Endothelial cell (in vitro differentiated cells): ENCODE data around the gene PRSS12. TPM values are rescaled to one million over a fixed set of nuclear protein-coding genes. Genes with fewer than 3 reads are reported as not detected.
"Not testable (repeated sequence)": the region's sequence is repeated elsewhere in the genome, so short reads cannot be mapped to it uniquely, and the experiment has no call there.

Source experiments
- DNase-seq: peaks from one replicate; pipeline ENCODE4 v3.0.0; 2021; ENCODE audit warnings: low spot score
- H3K27ac Mint-ChIP-seq: one replicate; pipeline ENCODE4 v1.8.0; 2021; ENCODE audit warnings: mixed read lengths, inconsistent platforms; ENCODE audit not compliant: unreplicated experiment
- H3K27me3 Mint-ChIP-seq: one replicate; pipeline ENCODE4 v1.8.0; 2021; ENCODE audit warnings: mild to moderate bottlenecking, moderate library complexity, mixed read lengths, inconsistent platforms; ENCODE audit not compliant: unreplicated experiment
- H3K36me3 Mint-ChIP-seq: one replicate; pipeline ENCODE4 v1.8.0; 2021; ENCODE audit warnings: mild to moderate bottlenecking, low read depth, mixed read lengths, inconsistent platforms; ENCODE audit not compliant: unreplicated experiment
- H3K4me1 Mint-ChIP-seq: one replicate; pipeline ENCODE4 v1.8.0; 2021; ENCODE audit warnings: mild to moderate bottlenecking, mixed read lengths, inconsistent platforms; ENCODE audit not compliant: unreplicated experiment
- H3K4me3 Mint-ChIP-seq: one replicate; pipeline ENCODE4 v1.8.0; 2021; ENCODE audit warnings: mild to moderate bottlenecking, mixed read lengths, inconsistent platforms; ENCODE audit not compliant: unreplicated experiment
- H3K9me3 Mint-ChIP-seq: one replicate; pipeline ENCODE4 v1.8.0; 2021; ENCODE audit warnings: mixed read lengths, inconsistent platforms; ENCODE audit not compliant: unreplicated experiment
- total RNA-seq: library from RNA; stranded (reverse); fragmentation: NEBNext Ultra II Directional; extraction: Animal tissue kit (Norgen Biotek cat#: 25700); gene quantifications from one replicate; pipeline ENCODE4 v1.2.1, GENCODE V29; 2021; ENCODE audit not compliant: unreplicated experiment
- TF ChIP-seq, protein P1 (sequence below): fragments of 200-600 bp; sonication (generic); IDR thresholded peaks from one replicate; pipeline ENCODE4 v1.5.0; 2021; ENCODE audit warnings: antibody characterized with exemption; ENCODE audit not compliant: unreplicated experiment

PRSS12 gene
- total RNA-seq, 1 donor from 2014 or later, result 0.77 TPM

- Mint-ChIP-seq H3K4me3 (no peak overlapping the region), H3K27ac (no peak overlapping the region), H3K4me1 (no peaks in the 10 kb centered on the region), H3K27me3 (no peaks in the 10 kb centered on the region), H3K9me3 (no peaks in the 10 kb centered on the region), H3K36me3 (no peaks in the 10 kb centered on the region)
- TF ChIP-seq, protein P1, sequence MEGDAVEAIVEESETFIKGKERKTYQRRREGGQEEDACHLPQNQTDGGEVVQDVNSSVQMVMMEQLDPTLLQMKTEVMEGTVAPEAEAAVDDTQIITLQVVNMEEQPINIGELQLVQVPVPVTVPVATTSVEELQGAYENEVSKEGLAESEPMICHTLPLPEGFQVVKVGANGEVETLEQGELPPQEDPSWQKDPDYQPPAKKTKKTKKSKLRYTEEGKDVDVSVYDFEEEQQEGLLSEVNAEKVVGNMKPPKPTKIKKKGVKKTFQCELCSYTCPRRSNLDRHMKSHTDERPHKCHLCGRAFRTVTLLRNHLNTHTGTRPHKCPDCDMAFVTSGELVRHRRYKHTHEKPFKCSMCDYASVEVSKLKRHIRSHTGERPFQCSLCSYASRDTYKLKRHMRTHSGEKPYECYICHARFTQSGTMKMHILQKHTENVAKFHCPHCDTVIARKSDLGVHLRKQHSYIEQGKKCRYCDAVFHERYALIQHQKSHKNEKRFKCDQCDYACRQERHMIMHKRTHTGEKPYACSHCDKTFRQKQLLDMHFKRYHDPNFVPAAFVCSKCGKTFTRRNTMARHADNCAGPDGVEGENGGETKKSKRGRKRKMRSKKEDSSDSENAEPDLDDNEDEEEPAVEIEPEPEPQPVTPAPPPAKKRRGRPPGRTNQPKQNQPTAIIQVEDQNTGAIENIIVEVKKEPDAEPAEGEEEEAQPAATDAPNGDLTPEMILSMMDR, result no peak
- no peak for DNase-seq
Measured at GRCh38 chr4:118307643-118308042, 45.2 kb downstream of the PRSS12 start.

DNA sequence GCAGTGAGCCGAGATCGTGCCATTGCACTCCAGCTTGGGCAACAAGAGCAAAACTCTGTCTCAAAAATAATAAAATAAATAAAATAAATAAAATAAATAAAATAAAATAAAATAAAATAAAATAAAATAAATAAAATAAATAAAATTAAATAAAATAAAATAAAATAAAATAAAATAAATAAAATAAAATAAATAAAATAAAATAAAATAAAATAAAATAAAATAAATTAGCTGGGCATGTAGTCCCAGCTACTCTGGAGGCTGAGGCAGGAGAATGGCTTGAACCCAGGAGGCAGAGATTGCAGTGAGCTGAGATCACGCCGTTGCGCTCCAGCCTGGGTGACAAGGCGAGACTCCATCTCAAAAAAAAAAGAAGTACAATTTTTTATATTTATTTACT lies 53.2 kb downstream of the PRSS12 start:
- not testable (repeated sequence) for H3K4me3 Mint-ChIP-seq, H3K27ac Mint-ChIP-seq, H3K9me3 Mint-ChIP-seq, DNase-seq, H3K27me3 Mint-ChIP-seq, H3K36me3 Mint-ChIP-seq, H3K4me1 Mint-ChIP-seq

DNA sequence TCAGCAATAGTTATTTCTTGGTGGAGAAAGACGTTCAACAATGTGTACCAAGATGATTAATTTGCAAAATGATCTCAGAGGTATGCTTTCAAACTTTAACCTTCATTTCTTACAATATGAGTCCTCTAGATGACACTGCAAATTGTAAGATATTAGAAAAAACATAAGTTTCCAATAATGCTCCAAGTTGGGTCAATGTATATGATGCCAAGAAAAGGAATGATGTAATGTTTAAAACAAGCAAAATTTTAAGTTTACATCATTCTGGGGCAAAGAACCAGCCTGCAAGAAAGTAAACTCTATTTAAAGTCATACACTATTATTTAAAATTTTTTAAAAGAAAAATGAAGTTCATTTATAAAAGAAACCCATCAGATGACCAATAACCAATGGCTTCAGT lies 56.1 kb downstream of the PRSS12 start:
- no peaks in the 10 kb centered on the region for H3K27me3 Mint-ChIP-seq
- H3K4me1 Mint-ChIP-seq, result no peaks in the 10 kb centered on the region
- H3K9me3 Mint-ChIP-seq, result no peaks in the 10 kb centered on the region
- H3K27ac Mint-ChIP-seq, result no peak overlapping the region
- TF ChIP-seq, protein P1, result no peak
- no peak for DNase-seq
- no peaks in the 10 kb centered on the region for H3K36me3 Mint-ChIP-seq
- H3K4me3 Mint-ChIP-seq, result no peak overlapping the region

- no peaks in the 10 kb centered on the region for H3K9me3 Mint-ChIP-seq
- no peaks in the 10 kb centered on the region for H3K4me1 Mint-ChIP-seq
- H3K27me3 Mint-ChIP-seq, result no peaks in the 10 kb centered on the region
- TF ChIP-seq, protein P1, result no peak
- no peak for DNase-seq
- H3K27ac Mint-ChIP-seq, result no peak overlapping the region
- H3K36me3 Mint-ChIP-seq, result no peaks in the 10 kb centered on the region
- H3K4me3 Mint-ChIP-seq, result no peak overlapping the region
Measured at GRCh38 chr4:118290951-118291350, 61.9 kb downstream of the PRSS12 start.

GRCh38 chr4:118289794-118290193 lies 63.0 kb downstream of the PRSS12 start:
- TF ChIP-seq, protein P1, result no peak
- no peaks in the 10 kb centered on the region for H3K4me1 Mint-ChIP-seq
- no peak overlapping the region for H3K27ac Mint-ChIP-seq
- H3K36me3 Mint-ChIP-seq, result no peaks in the 10 kb centered on the region
- H3K9me3 Mint-ChIP-seq, result no peaks in the 10 kb centered on the region
- no peak overlapping the region for H3K4me3 Mint-ChIP-seq
- no peaks in the 10 kb centered on the region for H3K27me3 Mint-ChIP-seq
- DNase-seq, result no peak
